Mucosa of rectum (tissue), 2 donors: ENCODE measurements around the gene SCNN1A.

ENCODE experiments used
- H3K27ac ChIP-seq, 2 donors: one replicate each; pipeline ENCODE4 v1.7.0; 2013; ENCODE audit warnings: inconsistent platforms in 2 of 2, low read depth in 2 of 2, low read length in 2 of 2
- H3K27me3 ChIP-seq, 2 donors: one replicate each; pipeline ENCODE4 v1.7.0; 2013; ENCODE audit warnings: low read length in 2 of 2; ENCODE audit not compliant: control insufficient read depth in 2 of 2, insufficient read depth in 2 of 2
- H3K36me3 ChIP-seq, 2 donors: one replicate each; pipeline ENCODE4 v1.7.0; 2013; ENCODE audit warnings: low read length in 2 of 2; ENCODE audit not compliant: control insufficient read depth in 2 of 2, insufficient read depth in 2 of 2
- H3K4me1 ChIP-seq, 2 donors: one replicate each; pipeline ENCODE4 v1.7.0; 2013; ENCODE audit warnings: low read length in 2 of 2, mild to moderate bottlenecking in 1 of 2; ENCODE audit not compliant: control insufficient read depth in 2 of 2, insufficient read depth in 2 of 2
- H3K4me3 ChIP-seq, 2 donors: one replicate each; pipeline ENCODE4 v1.7.0; 2013; ENCODE audit warnings: low read length in 2 of 2
- H3K9ac ChIP-seq, 2 donors: one replicate each; pipeline ENCODE4 v1.7.0; 2013; ENCODE audit warnings: low read length in 2 of 2, low read depth in 1 of 2, mild to moderate bottlenecking in 1 of 2
- H3K9me3 ChIP-seq, 2 donors: one replicate each; pipeline ENCODE4 v1.7.0; 2013; ENCODE audit warnings: low read length in 2 of 2; ENCODE audit not compliant: control insufficient read depth in 2 of 2
- donor health status: healthy.
- donor health status: Normal muscosa, but diverticular disease.

The SCNN1A gene

GRCh38 chr12:6384499-6385436, 9.4 kb upstream of the SCNN1A start:
- Histone ChIP-seq H3K4me3 (peak overlapping the region; percentile 88 to 89), H3K9me3 (no peaks in the 10 kb centered on the region), H3K9ac (peak overlapping the region; percentile 93 to 98), H3K27me3 (no peaks in the 10 kb centered on the region), H3K27ac (peak overlapping the region; percentile 95), H3K4me1 (peaks cover 21 to 34% of the 10 kb centered on the region in 2 donors), H3K36me3 (peaks cover 20 to 26% of the 10 kb centered on the region in 2 donors)

GRCh38 chr12:6383572-6384498, 8.5 kb upstream of the SCNN1A start, which contains the start of gene LTBR:
LTBR (plus strand) TSS chr12:6384162; CDS start chr12:6384359, 197 bp downstream.
- peaks cover 22 to 29% of the 10 kb centered on the region in 2 donors for H3K4me1 ChIP-seq
- peak within 1 kb of the TSS; percentile 93 to 98 for H3K9ac ChIP-seq

GRCh38 chr12:6382982-6383381, 7.6 kb upstream of the SCNN1A start:
- H3K27ac ChIP-seq = peak overlapping the region; percentile 95
- H3K4me3 ChIP-seq = no peak overlapping the region
- H3K27me3 ChIP-seq = no peaks in the 10 kb centered on the region
- peaks cover 25 to 35% of the 10 kb centered on the region in 2 donors for H3K4me1 ChIP-seq
- peak overlapping the region in 1 of 2 donors; percentile 98 for H3K9ac ChIP-seq
- no peaks in the 10 kb centered on the region for H3K9me3 ChIP-seq
- peaks cover 14 to 17% of the 10 kb centered on the region in 2 donors for H3K36me3 ChIP-seq

More at GRCh38 chr12:6383572-6384498, 8.5 kb upstream of the SCNN1A start, which contains the start of gene LTBR:
- H3K27me3 ChIP-seq = no peaks in the 10 kb centered on the region
- H3K27ac ChIP-seq = peak within 1 kb of the TSS; percentile 95
- H3K9me3 ChIP-seq = no peaks in the 10 kb centered on the region
- H3K4me3 ChIP-seq = peak within 1 kb of the TSS; percentile 88 to 89
- peaks cover 17 to 26% of the 10 kb centered on the region in 2 donors for H3K36me3 ChIP-seq

DNA sequence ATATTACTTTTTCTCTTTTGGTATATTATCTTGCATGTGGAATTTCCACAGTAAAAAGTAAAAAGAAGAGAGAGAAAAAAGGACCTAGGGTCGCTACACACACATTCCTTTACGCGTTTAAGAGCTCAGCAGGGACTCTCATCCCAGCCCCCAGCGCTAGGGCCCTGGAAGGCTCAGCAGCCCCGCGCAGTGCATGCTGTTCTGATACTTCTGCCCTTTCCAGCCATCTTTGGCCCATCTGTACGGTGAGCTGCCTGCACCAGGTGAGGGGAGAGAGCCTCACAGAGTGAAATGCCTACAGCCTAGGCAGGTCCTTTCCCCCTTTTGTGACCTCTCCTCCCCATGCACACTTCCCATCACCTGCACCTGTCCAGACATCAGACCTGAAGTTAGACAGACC, 7.0 kb upstream of the SCNN1A start:
- no peak overlapping the region for H3K27ac ChIP-seq
- H3K27me3 ChIP-seq = no peaks in the 10 kb centered on the region
- peaks cover 8 to 11% of the 10 kb centered on the region in 2 donors for H3K36me3 ChIP-seq
- H3K9me3 ChIP-seq = no peaks in the 10 kb centered on the region
- peaks cover 31 to 42% of the 10 kb centered on the region in 2 donors for H3K4me1 ChIP-seq
- H3K4me3 ChIP-seq = no peak overlapping the region
- no peak overlapping the region for H3K9ac ChIP-seq

DNA sequence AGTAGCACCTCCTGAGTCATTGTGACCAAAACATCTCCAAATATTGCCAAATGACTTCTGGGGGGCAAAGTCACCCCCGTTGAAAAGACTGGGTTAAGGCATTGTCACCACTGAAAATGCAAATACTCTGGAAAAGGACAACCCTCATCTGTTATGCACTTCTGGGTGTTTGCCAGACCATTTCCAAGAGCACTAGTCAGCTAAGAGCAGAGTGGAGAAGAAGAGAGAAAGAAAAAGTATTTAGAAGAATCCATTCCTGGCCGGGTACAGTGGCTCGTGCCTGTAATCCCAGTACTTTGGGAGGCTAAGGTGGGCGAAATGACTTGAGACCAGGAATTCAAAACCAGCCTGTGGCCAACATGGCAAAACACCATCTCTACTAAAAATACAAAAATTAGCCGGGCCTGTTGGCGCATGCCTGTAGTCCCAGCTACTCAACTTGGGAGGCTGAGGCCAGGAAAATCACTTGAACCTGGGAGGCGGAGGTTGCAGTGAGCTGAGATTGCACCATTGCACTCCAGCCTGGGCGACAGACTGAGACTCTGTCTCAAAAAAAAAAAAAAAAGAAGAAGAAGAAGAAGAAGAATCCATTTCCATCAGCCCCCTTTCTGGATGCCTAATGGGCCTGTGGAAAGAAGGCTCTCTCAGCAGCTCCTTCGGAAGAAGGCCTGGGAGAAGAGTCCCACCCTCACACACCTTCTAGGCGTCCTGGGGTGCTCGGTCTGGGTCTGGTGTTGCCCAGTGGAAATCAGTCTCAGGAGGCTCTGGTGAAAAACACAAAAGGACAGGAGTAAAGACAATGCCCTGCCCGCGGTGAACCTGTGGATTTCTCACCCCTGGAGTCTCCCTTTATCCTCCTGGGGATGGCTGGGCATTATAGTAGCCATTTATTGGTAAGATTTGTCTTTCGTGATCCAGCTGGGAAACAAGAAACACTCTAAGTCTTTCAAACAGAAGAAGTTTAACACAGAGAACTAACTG, 5.1 kb upstream of the SCNN1A start:
- peaks cover 50 to 55% of the 10 kb centered on the region in 2 donors for H3K4me1 ChIP-seq

DNA sequence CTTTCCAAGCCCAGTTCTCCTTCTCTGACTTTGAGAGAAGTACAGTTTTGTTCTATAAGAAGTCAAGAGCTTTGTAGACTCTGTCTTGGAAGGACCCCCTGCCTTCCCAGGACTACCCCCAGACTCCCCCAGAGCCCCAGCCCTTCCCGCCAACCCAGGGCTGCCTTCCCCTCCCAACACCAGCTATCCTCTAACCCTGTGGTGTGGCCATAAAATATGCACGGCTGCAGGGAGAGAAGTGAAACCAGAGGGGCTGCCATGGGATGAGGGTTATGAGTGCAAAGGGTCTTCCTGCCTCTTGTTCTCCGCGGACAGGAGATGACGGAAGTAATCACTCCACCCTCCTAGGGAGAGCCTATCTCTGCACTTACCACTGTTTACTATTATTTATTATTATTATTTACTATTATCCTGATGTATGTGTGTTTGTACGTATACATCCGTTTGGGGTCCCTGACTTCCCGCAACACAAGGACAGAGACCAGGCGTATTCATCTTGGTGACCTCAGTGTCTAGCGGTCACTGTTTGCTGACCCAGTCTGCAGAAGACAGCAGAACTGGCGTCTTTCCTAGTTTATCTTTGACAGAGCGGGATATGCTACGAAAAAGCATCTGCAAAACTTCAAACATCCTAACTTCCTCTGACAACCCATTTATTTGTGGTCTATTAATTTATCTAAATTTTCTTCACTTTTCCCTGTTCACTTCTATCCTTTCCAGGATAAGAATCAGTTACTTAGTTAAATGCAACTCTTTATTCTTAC, 3.5 kb upstream of the SCNN1A start:
- H3K4me3 ChIP-seq = no peak overlapping the region
- no peak overlapping the region for H3K9ac ChIP-seq
- H3K4me1 ChIP-seq = peaks cover 42 to 43% of the 10 kb centered on the region in 2 donors
- no peaks in the 10 kb centered on the region for H3K9me3 ChIP-seq
- H3K27ac ChIP-seq = peak overlapping the region; percentile 46 to 49
- H3K36me3 ChIP-seq = peaks cover 0 to 4% of the 10 kb centered on the region in 2 donors
- peaks cover 0 to under 1% of the 10 kb centered on the region in 2 donors for H3K27me3 ChIP-seq

More for the DNA sequence above, 5.1 kb upstream of the SCNN1A start:
- Histone ChIP-seq H3K9me3 (no peaks in the 10 kb centered on the region), H3K9ac (no peak overlapping the region), H3K27me3 (no peaks in the 10 kb centered on the region), H3K27ac (no peak overlapping the region), H3K4me3 (no peak overlapping the region), H3K36me3 (no peaks in the 10 kb centered on the region)

DNA sequence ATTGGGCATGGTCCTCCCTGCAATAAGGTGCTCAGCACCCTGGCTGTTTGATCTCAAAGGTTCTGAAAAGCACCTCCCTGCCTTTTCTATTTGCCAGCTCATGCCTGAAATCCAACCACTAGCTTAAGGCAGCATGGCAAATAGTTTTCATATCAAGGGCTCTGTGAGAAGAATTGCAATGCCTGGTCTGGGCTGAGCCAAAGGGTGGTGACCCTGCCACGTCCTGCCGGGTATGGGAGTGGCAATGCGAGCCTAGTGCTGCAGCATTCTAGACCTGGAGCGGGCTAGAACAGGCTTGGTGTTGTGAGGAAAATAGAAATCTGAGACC, 2.3 kb upstream of the SCNN1A start:
- Histone ChIP-seq H3K4me3 (no peak overlapping the region), H3K27me3 (peaks cover 0 to 3% of the 10 kb centered on the region in 2 donors), H3K9me3 (no peaks in the 10 kb centered on the region), H3K27ac (peak overlapping the region; percentile 95 to 99), H3K4me1 (peaks cover 42 to 45% of the 10 kb centered on the region in 2 donors), H3K9ac (peak overlapping the region; percentile 20 to 100), H3K36me3 (peaks cover 0 to 4% of the 10 kb centered on the region in 2 donors)

DNA sequence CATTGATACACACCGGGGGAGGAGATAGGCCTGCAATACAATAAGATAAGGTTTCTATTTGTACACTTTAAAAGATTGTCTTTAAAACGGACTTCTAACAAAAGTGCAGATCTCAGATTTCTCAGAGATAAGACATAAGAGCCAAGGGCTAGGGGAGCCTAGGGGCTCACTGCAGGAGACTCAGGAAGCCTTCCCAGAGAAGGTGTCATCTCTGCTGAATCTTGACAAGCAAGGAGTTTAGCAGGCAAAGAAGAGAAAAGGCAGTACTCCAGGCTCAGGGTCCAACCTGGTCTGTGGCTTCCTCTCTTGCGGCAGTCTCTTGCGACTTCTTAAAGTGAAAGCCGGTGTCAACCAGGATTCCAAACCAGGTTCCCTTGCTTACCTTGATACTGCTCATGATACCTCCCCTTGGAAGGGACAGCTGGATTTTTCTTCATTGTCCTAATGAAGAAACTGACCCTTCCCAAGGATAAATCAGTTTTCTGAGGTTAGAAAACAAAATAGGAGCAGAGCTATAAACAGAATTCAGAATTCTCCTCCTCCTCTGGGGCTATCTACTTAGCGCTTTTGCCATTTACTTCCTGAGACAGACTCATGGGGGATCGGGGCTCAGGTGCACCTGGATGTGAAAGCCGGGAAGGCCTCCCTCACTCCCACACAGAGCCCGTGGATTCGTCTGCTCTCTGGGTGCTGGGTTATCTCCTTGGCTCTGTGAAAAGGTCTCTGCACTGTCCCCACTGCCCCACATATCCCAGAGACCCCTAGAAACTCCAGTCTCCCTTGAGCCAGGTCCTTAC, 1.7 kb upstream of the SCNN1A start:
- Histone ChIP-seq H3K36me3 (peaks cover 0 to 4% of the 10 kb centered on the region in 2 donors), H3K9me3 (no peaks in the 10 kb centered on the region), H3K9ac (peak overlapping the region; percentile 27 to 100), H3K27ac (peak overlapping the region; percentile 95 to 99), H3K4me3 (peak overlapping the region; percentile 1 to 98), H3K4me1 (peaks cover 47 to 50% of the 10 kb centered on the region in 2 donors), H3K27me3 (peaks cover 0 to 3% of the 10 kb centered on the region in 2 donors)
